Panc1 (cell line): ENCODE results near the gene AKAP6.

Source experiments
- CTCF ChIP-seq: fragments of 450-650 bp; IDR thresholded peaks from 2 replicates; pipeline ENCODE4 v1.5.1; 2017; ENCODE audit warnings: mild to moderate bottlenecking
- POLR2AphosphoS5 ChIP-seq: IDR thresholded peaks from 2 replicates; pipeline ENCODE4 v1.6.1; 2012; ENCODE audit warnings: mild to moderate bottlenecking, low read depth, low read length, moderate library complexity
- SIN3A ChIP-seq: IDR thresholded peaks from 2 replicates; pipeline ENCODE4 v1.6.1; 2012; ENCODE audit warnings: low read depth, mild to moderate bottlenecking, low read length, moderate library complexity, borderline replicate concordance; ENCODE audit not compliant: insufficient read depth
- TCF7L2 ChIP-seq: IDR thresholded peaks from 2 replicates; pipeline ENCODE4 v1.6.1; 2011; ENCODE audit warnings: mild to moderate bottlenecking, low read depth, low read length, inconsistent platforms
- TF ChIP-seq, protein P1 (sequence below), 2 experiments: IDR thresholded peaks; 2 replicates each; pipeline ENCODE4 v1.6.1; 2011 to 2012; ENCODE audit warnings: low read depth in 2 of 2, control low read depth in 1 of 2, low read length in 1 of 2, mild to moderate bottlenecking in 1 of 2, moderate library complexity in 1 of 2; ENCODE audit not compliant: insufficient read depth in 1 of 2

- TF ChIP-seq CTCF (no peak), POLR2AphosphoS5 (no peak), SIN3A (no peak), TCF7L2 (no peak)
- TF ChIP-seq, protein P1, sequence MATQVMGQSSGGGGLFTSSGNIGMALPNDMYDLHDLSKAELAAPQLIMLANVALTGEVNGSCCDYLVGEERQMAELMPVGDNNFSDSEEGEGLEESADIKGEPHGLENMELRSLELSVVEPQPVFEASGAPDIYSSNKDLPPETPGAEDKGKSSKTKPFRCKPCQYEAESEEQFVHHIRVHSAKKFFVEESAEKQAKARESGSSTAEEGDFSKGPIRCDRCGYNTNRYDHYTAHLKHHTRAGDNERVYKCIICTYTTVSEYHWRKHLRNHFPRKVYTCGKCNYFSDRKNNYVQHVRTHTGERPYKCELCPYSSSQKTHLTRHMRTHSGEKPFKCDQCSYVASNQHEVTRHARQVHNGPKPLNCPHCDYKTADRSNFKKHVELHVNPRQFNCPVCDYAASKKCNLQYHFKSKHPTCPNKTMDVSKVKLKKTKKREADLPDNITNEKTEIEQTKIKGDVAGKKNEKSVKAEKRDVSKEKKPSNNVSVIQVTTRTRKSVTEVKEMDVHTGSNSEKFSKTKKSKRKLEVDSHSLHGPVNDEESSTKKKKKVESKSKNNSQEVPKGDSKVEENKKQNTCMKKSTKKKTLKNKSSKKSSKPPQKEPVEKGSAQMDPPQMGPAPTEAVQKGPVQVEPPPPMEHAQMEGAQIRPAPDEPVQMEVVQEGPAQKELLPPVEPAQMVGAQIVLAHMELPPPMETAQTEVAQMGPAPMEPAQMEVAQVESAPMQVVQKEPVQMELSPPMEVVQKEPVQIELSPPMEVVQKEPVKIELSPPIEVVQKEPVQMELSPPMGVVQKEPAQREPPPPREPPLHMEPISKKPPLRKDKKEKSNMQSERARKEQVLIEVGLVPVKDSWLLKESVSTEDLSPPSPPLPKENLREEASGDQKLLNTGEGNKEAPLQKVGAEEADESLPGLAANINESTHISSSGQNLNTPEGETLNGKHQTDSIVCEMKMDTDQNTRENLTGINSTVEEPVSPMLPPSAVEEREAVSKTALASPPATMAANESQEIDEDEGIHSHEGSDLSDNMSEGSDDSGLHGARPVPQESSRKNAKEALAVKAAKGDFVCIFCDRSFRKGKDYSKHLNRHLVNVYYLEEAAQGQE (IDR thresholded peaks at IDR 0.05; ENCODE audit: insufficient read depth in 1 of 2, low read depth in 2 of 2, low read length in 1 of 2), result no peak
These were observed 379.9 kb downstream of the AKAP6 start for GRCh38 chr14:32709027-32709426.
